ENCODE results near the gene CLDN8.

- no peak for TF ChIP-seq CEBPB (IDR thresholded peaks at IDR 0.05)
- TF ChIP-seq, protein P1, sequence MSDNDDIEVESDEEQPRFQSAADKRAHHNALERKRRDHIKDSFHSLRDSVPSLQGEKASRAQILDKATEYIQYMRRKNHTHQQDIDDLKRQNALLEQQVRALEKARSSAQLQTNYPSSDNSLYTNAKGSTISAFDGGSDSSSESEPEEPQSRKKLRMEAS (IDR thresholded peaks at IDR 0.05): no peak
- no peak for TF ChIP-seq RAD21 (IDR thresholded peaks at IDR 0.05; ENCODE audit: low read depth)
- TF ChIP-seq NFIC (IDR thresholded peaks at IDR 0.05): no peak
- TF ChIP-seq ZBTB7A (IDR thresholded peaks at IDR 0.05; ENCODE audit: low read depth): no peak
- TF ChIP-seq CREB1 (IDR thresholded peaks at IDR 0.05; ENCODE audit: low read depth): no peak
- TF ChIP-seq, protein P2, sequence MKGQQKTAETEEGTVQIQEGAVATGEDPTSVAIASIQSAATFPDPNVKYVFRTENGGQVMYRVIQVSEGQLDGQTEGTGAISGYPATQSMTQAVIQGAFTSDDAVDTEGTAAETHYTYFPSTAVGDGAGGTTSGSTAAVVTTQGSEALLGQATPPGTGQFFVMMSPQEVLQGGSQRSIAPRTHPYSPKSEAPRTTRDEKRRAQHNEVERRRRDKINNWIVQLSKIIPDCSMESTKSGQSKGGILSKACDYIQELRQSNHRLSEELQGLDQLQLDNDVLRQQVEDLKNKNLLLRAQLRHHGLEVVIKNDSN (IDR thresholded peaks at IDR 0.05): no peak
- TF ChIP-seq TAF1 (IDR thresholded peaks at IDR 0.05; ENCODE audit: low read depth): no peak
- no peak for TF ChIP-seq REST (IDR thresholded peaks at IDR 0.05; ENCODE audit: low read depth)
- TF ChIP-seq YY1 (IDR thresholded peaks at IDR 0.05; ENCODE audit: low read depth): no peak
- TF ChIP-seq EGR1 (IDR thresholded peaks at IDR 0.05): no peak
Observed at GRCh38 chr21:30223596-30223995, 7.7 kb upstream of the CLDN8 start.

All from Ishikawa (cell line).